Stimulated activated naive B cell treated with anti-CD40 and anti-IgM and Interleukin-4, amounts not matched to agents 10 μg/mL and 1 μg/mL and 100 μg/mL, for 72 hours (primary cell): ENCODE measurements around the gene JARID2.

ENCODE experiments used
- ATAC-seq, 2 donors: fragments of 150-1000 bp; cut with Tn5 transposase; replicated peaks; 2 replicates each; pipeline ENCODE4 v1.10.0; 2021; ENCODE audit warnings: moderate library complexity in 1 of 2
- DNase-seq: peaks from one replicate; pipeline ENCODE4 v3.0.0; 2021
- H3K27ac Mint-ChIP-seq: one replicate; pipeline ENCODE4 v1.8.0; 2022; ENCODE audit warnings: mild to moderate bottlenecking, mixed read lengths
- H3K27me3 Mint-ChIP-seq, 2 donors: one replicate each; pipeline ENCODE4 v1.8.0; 2022; ENCODE audit warnings: mixed read lengths in 2 of 2
- H3K36me3 Mint-ChIP-seq, 2 donors: one replicate each; pipeline ENCODE4 v1.8.0; 2022; ENCODE audit warnings: mixed read lengths in 2 of 2, mild to moderate bottlenecking in 1 of 2
- H3K4me1 Mint-ChIP-seq, 2 donors: one replicate each; pipeline ENCODE4 v1.8.0; 2022; ENCODE audit warnings: mixed read lengths in 2 of 2, mild to moderate bottlenecking in 1 of 2
- H3K4me3 Mint-ChIP-seq, 2 donors: one replicate each; pipeline ENCODE4 v1.8.0; 2022; ENCODE audit warnings: mild to moderate bottlenecking in 2 of 2, mixed read lengths in 2 of 2, moderate library complexity in 1 of 2
- H3K9me3 Mint-ChIP-seq, 2 donors: one replicate each; pipeline ENCODE4 v1.8.0; 2022; ENCODE audit warnings: mixed read lengths in 2 of 2, mild to moderate bottlenecking in 1 of 2

Gene JARID2

GRCh38 chr6:15341311-15342001 is 95.6 kb downstream of the JARID2 start:
- Mint-ChIP-seq H3K27me3 (no peaks in the 10 kb centered on the region), H3K9me3 (no peaks in the 10 kb centered on the region), H3K27ac (peak overlapping the region; percentile 9), H3K36me3 (peaks cover 3% of the 10 kb centered on the region in 2 donors), H3K4me3 (peak overlapping the region in 1 of 2 donors; percentile 43), H3K4me1 (peaks cover 49 to 87% of the 10 kb centered on the region in 2 donors)
- DNase-seq (no peak), ATAC-seq (no peak)

GRCh38 chr6:15342114-15342513 is 96.2 kb downstream of the JARID2 start:
- no peaks in the 10 kb centered on the region for H3K9me3 Mint-ChIP-seq
- H3K36me3 Mint-ChIP-seq: peaks cover 3% of the 10 kb centered on the region in 2 donors
- no peak overlapping the region for H3K4me3 Mint-ChIP-seq
- DNase-seq: no peak
- H3K27me3 Mint-ChIP-seq: no peaks in the 10 kb centered on the region
- H3K27ac Mint-ChIP-seq: no peak overlapping the region
- peaks cover 47 to 87% of the 10 kb centered on the region in 2 donors for H3K4me1 Mint-ChIP-seq
- no peak for ATAC-seq

- Mint-ChIP-seq H3K9me3 (no peaks in the 10 kb centered on the region), H3K4me1 (peaks cover 36 to 80% of the 10 kb centered on the region in 2 donors), H3K4me3 (no peak overlapping the region), H3K36me3 (peaks cover 3% of the 10 kb centered on the region in 2 donors), H3K27ac (no peak overlapping the region), H3K27me3 (no peaks in the 10 kb centered on the region)
- DNase-seq (no peak), ATAC-seq (no peak)
These were observed 97.8 kb downstream of the JARID2 start for GRCh38 chr6:15343490-15344191.

- Mint-ChIP-seq H3K27ac (no peak overlapping the region), H3K36me3 (peaks cover 3 to 7% of the 10 kb centered on the region in 2 donors), H3K4me3 (no peak overlapping the region), H3K9me3 (no peaks in the 10 kb centered on the region), H3K27me3 (no peaks in the 10 kb centered on the region), H3K4me1 (peaks cover 33 to 81% of the 10 kb centered on the region in 2 donors)
- ATAC-seq (no peak), DNase-seq (no peak)
These were observed 98.3 kb downstream of the JARID2 start for GRCh38 chr6:15344192-15344519.

- Mint-ChIP-seq H3K36me3 (peaks cover 8 to 10% of the 10 kb centered on the region in 2 donors), H3K27ac (no peak overlapping the region), H3K27me3 (no peaks in the 10 kb centered on the region), H3K4me1 (peaks cover 32 to 84% of the 10 kb centered on the region in 2 donors), H3K4me3 (no peak overlapping the region), H3K9me3 (no peaks in the 10 kb centered on the region)
- DNase-seq (no peak), ATAC-seq (no peak)
These were observed 99.0 kb downstream of the JARID2 start for GRCh38 chr6:15344831-15345230.

- no peaks in the 10 kb centered on the region for H3K27me3 Mint-ChIP-seq
- no peak overlapping the region for H3K4me3 Mint-ChIP-seq
- peaks cover 23 to 78% of the 10 kb centered on the region in 2 donors for H3K4me1 Mint-ChIP-seq
- H3K36me3 Mint-ChIP-seq: peaks cover 8 to 13% of the 10 kb centered on the region in 2 donors
- ATAC-seq: no peak
- H3K27ac Mint-ChIP-seq: no peak overlapping the region
- H3K9me3 Mint-ChIP-seq: no peaks in the 10 kb centered on the region
- no peak for DNase-seq
These were observed 100.4 kb downstream of the JARID2 start for GRCh38 chr6:15346315-15346714.

GRCh38 chr6:15348528-15348927 is 102.7 kb downstream of the JARID2 start:
- no peak for ATAC-seq
- no peaks in the 10 kb centered on the region for H3K27me3 Mint-ChIP-seq
- no peak overlapping the region for H3K4me3 Mint-ChIP-seq
- H3K27ac Mint-ChIP-seq: no peak overlapping the region
- peaks cover 30 to 83% of the 10 kb centered on the region in 2 donors for H3K4me1 Mint-ChIP-seq
- no peak for DNase-seq
- H3K9me3 Mint-ChIP-seq: no peaks in the 10 kb centered on the region
- peaks cover 8 to 18% of the 10 kb centered on the region in 2 donors for H3K36me3 Mint-ChIP-seq

GRCh38 chr6:15349379-15349778 is 103.5 kb downstream of the JARID2 start:
- H3K4me3 Mint-ChIP-seq: no peak overlapping the region
- no peak overlapping the region for H3K27ac Mint-ChIP-seq
- H3K9me3 Mint-ChIP-seq: no peaks in the 10 kb centered on the region
- H3K4me1 Mint-ChIP-seq: peaks cover 32 to 83% of the 10 kb centered on the region in 2 donors
- H3K27me3 Mint-ChIP-seq: no peaks in the 10 kb centered on the region
- peaks cover 8 to 24% of the 10 kb centered on the region in 2 donors for H3K36me3 Mint-ChIP-seq
- DNase-seq (no peak), ATAC-seq (no peak)

GRCh38 chr6:15350386-15351083 is 104.7 kb downstream of the JARID2 start:
- H3K27me3 Mint-ChIP-seq: no peaks in the 10 kb centered on the region
- H3K4me1 Mint-ChIP-seq: peaks cover 37 to 83% of the 10 kb centered on the region in 2 donors
- no peak overlapping the region for H3K4me3 Mint-ChIP-seq
- DNase-seq: no peak
- no peaks in the 10 kb centered on the region for H3K9me3 Mint-ChIP-seq
- peaks cover 9 to 29% of the 10 kb centered on the region in 2 donors for H3K36me3 Mint-ChIP-seq
- H3K27ac Mint-ChIP-seq: no peak overlapping the region
- ATAC-seq: no peak

GRCh38 chr6:15351631-15352030 is 105.8 kb downstream of the JARID2 start:
- Mint-ChIP-seq H3K36me3 (peaks cover 17 to 38% of the 10 kb centered on the region in 2 donors), H3K4me1 (peaks cover 39 to 83% of the 10 kb centered on the region in 2 donors), H3K9me3 (no peaks in the 10 kb centered on the region), H3K27me3 (no peaks in the 10 kb centered on the region), H3K27ac (no peak overlapping the region), H3K4me3 (no peak overlapping the region)
- DNase-seq (no peak), ATAC-seq (no peak)

GRCh38 chr6:15352220-15352619 is 106.4 kb downstream of the JARID2 start:
- Mint-ChIP-seq H3K36me3 (peaks cover 17 to 38% of the 10 kb centered on the region in 2 donors), H3K27me3 (no peaks in the 10 kb centered on the region), H3K27ac (no peak overlapping the region), H3K9me3 (no peaks in the 10 kb centered on the region), H3K4me3 (no peak overlapping the region), H3K4me1 (peaks cover 36 to 83% of the 10 kb centered on the region in 2 donors)
- DNase-seq (no peak), ATAC-seq (no peak)

- Mint-ChIP-seq H3K27me3 (no peaks in the 10 kb centered on the region), H3K9me3 (no peaks in the 10 kb centered on the region), H3K4me3 (no peak overlapping the region), H3K27ac (no peak overlapping the region), H3K36me3 (peaks cover 20 to 38% of the 10 kb centered on the region in 2 donors), H3K4me1 (peaks cover 39 to 85% of the 10 kb centered on the region in 2 donors)
- DNase-seq: no peak
- ATAC-seq: no peak
These were observed 107.0 kb downstream of the JARID2 start for GRCh38 chr6:15352845-15353244.

- Mint-ChIP-seq H3K36me3 (peaks cover 14 to 31% of the 10 kb centered on the region in 2 donors), H3K9me3 (no peaks in the 10 kb centered on the region), H3K27me3 (no peaks in the 10 kb centered on the region), H3K27ac (peak overlapping the region; percentile 67), H3K4me3 (peak overlapping the region; percentile 15 to 30), H3K4me1 (peaks cover 53 to 84% of the 10 kb centered on the region in 2 donors)
- DNase-seq: no peak
- ATAC-seq: peak in 1 of 2 donors; percentile 25
These were observed 109.8 kb downstream of the JARID2 start for GRCh38 chr6:15355683-15356099.

GRCh38 chr6:15356179-15356578 is 110.3 kb downstream of the JARID2 start:
- no peak for DNase-seq
- peaks cover 52 to 83% of the 10 kb centered on the region in 2 donors for H3K4me1 Mint-ChIP-seq
- H3K27ac Mint-ChIP-seq: no peak overlapping the region
- H3K9me3 Mint-ChIP-seq: no peaks in the 10 kb centered on the region
- ATAC-seq: no peak
- H3K36me3 Mint-ChIP-seq: peaks cover 14 to 31% of the 10 kb centered on the region in 2 donors
- H3K27me3 Mint-ChIP-seq: no peaks in the 10 kb centered on the region
- H3K4me3 Mint-ChIP-seq: peak overlapping the region in 1 of 2 donors; percentile 15
